ENCODE data around the gene SHISA2. TPM values are rescaled to one million over a fixed set of nuclear protein-coding genes. Genes with fewer than 3 reads are reported as not detected.

SHISA2 gene
- total RNA-seq, 1 experiment from 2014 or later = 1.2 TPM

DNA sequence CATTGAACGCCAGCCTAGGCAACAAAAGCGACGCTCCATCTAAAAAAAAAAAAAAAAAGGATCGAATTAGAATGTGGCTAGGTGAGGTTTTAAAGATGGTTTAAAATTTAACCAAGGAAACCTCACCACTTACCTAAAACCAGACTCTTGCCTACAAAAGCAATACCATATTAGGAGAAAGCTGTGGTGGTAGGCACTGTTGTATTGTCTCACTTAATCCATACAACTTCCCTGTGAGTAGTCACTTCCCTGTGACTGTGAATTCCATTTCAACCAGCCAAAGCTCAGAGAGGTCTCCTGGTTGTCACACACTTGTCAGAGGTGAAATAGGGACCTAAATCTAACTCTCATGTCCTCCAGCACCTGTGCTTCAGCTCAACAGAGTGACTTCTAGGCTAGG lies 15.4 kb downstream of the SHISA2 start:
- intact Hi-C loops (cut with micrococcal nuclease) = no loop called here
- CTCF ChIA-PET = interaction anchor here (0.9 kb wide), 1 partner anchor 10 kb away, joined by 4 read pairs; no protein-coding TSS in a partner anchor

DNA sequence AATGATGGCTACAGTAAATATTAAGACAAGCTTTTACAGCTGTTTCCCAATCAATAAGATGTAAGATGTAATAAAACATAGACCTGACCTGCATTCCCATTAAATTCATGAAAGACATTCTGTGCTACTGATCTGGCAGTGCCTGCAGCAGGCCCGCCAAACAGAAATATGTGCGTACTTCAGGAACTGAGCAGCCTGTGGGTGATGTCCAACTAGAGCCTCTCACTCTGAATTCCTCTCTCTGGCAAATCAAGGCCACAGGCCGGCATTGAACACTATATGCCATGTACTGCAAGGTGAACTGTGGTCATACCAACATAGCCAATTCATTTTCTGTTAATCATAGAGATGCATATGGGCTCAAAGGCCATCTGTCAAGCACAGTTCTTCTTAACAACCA lies 17.8 kb downstream of the SHISA2 start:
- DNase-seq (ENCODE audit: unreplicated experiment) = no peak
- ChIA-PET CTCF (no interaction called here), POLR2A (no interaction called here)
- no peaks in the 10 kb centered on the region for H3K36me3 Mint-ChIP-seq (ENCODE audit: insufficient read depth, unreplicated experiment)
- peaks cover 10% of the 10 kb centered on the region for H3K9me3 Mint-ChIP-seq (ENCODE audit: unreplicated experiment)
- H3K27me3 Mint-ChIP-seq (ENCODE audit: insufficient read depth, unreplicated experiment) = no peaks in the 10 kb centered on the region
- intact Hi-C loops (cut with micrococcal nuclease) = no loop called here
- H3K4me3 Mint-ChIP-seq (ENCODE audit: unreplicated experiment) = no peak overlapping the region
- no peaks in the 10 kb centered on the region for H3K4me1 Mint-ChIP-seq (ENCODE audit: insufficient read depth, unreplicated experiment)
- H3K27ac Mint-ChIP-seq (ENCODE audit: low read depth, unreplicated experiment) = no peak overlapping the region
- TF ChIP-seq, protein P1, sequence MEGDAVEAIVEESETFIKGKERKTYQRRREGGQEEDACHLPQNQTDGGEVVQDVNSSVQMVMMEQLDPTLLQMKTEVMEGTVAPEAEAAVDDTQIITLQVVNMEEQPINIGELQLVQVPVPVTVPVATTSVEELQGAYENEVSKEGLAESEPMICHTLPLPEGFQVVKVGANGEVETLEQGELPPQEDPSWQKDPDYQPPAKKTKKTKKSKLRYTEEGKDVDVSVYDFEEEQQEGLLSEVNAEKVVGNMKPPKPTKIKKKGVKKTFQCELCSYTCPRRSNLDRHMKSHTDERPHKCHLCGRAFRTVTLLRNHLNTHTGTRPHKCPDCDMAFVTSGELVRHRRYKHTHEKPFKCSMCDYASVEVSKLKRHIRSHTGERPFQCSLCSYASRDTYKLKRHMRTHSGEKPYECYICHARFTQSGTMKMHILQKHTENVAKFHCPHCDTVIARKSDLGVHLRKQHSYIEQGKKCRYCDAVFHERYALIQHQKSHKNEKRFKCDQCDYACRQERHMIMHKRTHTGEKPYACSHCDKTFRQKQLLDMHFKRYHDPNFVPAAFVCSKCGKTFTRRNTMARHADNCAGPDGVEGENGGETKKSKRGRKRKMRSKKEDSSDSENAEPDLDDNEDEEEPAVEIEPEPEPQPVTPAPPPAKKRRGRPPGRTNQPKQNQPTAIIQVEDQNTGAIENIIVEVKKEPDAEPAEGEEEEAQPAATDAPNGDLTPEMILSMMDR (IDR thresholded peaks at IDR 0.05; ENCODE audit: unreplicated experiment) = no peak
- no TSS peak for BruUV-seq (replicated peaks)

More for the DNA sequence above, 15.4 kb downstream of the SHISA2 start:
- TF ChIP-seq, protein P1 (IDR thresholded peaks at IDR 0.05; ENCODE audit: unreplicated experiment) = no peak
- no peaks in the 10 kb centered on the region for H3K4me1 Mint-ChIP-seq (ENCODE audit: insufficient read depth, unreplicated experiment)
- POLR2A ChIA-PET = interaction anchor here (0.7 to 1.2 kb wide), 2 partner anchors 14 to 36 kb away, joined by 3 read pairs; no protein-coding TSS in a partner anchor
- BruUV-seq (replicated peaks) = no TSS peak
- no peaks in the 10 kb centered on the region for H3K36me3 Mint-ChIP-seq (ENCODE audit: insufficient read depth, unreplicated experiment)
- H3K4me3 Mint-ChIP-seq (ENCODE audit: unreplicated experiment) = no peak overlapping the region
- H3K9me3 Mint-ChIP-seq (ENCODE audit: unreplicated experiment) = no peaks in the 10 kb centered on the region
- no peak for DNase-seq (ENCODE audit: unreplicated experiment)
- H3K27ac Mint-ChIP-seq (ENCODE audit: low read depth, unreplicated experiment) = no peak overlapping the region
- H3K27me3 Mint-ChIP-seq (ENCODE audit: insufficient read depth, unreplicated experiment) = no peaks in the 10 kb centered on the region

DNA sequence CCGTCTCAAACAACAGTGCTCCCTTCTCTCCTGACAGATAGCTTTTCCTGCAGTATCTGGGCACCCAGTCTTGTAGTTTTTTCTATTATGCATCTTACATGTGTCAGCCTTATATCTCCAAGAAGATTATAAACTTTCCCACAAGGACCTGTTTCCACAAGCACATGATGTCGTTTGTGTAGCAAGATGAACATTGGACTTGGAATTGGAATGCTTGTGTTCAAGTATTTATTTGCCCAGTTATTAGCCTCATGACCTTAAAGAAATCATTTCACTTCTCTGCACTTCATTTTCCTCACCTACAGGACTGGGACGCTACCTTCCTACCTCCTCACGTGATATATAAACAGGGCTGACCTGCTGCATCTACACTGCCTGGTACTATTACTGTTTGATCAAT lies 21.5 kb downstream of the SHISA2 start:
- TF ChIP-seq, protein P1 (IDR thresholded peaks at IDR 0.05; ENCODE audit: unreplicated experiment) = no peak
- Mint-ChIP-seq H3K4me1 (ENCODE audit: insufficient read depth, unreplicated experiment) (no peaks in the 10 kb centered on the region), H3K27me3 (ENCODE audit: insufficient read depth, unreplicated experiment) (no peaks in the 10 kb centered on the region), H3K27ac (ENCODE audit: low read depth, unreplicated experiment) (no peak overlapping the region), H3K9me3 (ENCODE audit: unreplicated experiment) (peaks cover 10% of the 10 kb centered on the region), H3K36me3 (ENCODE audit: insufficient read depth, unreplicated experiment) (no peaks in the 10 kb centered on the region), H3K4me3 (ENCODE audit: unreplicated experiment) (no peak overlapping the region)
- no TSS peak for BruUV-seq (replicated peaks)
- ChIA-PET CTCF (no interaction called here), POLR2A (interaction anchor here (0.9 kb wide), 1 partner anchor 86 kb away, joined by 3 read pairs; no protein-coding TSS in a partner anchor)
- DNase-seq (ENCODE audit: unreplicated experiment) = no peak
- intact Hi-C loops (cut with micrococcal nuclease) = no loop called here

DNA sequence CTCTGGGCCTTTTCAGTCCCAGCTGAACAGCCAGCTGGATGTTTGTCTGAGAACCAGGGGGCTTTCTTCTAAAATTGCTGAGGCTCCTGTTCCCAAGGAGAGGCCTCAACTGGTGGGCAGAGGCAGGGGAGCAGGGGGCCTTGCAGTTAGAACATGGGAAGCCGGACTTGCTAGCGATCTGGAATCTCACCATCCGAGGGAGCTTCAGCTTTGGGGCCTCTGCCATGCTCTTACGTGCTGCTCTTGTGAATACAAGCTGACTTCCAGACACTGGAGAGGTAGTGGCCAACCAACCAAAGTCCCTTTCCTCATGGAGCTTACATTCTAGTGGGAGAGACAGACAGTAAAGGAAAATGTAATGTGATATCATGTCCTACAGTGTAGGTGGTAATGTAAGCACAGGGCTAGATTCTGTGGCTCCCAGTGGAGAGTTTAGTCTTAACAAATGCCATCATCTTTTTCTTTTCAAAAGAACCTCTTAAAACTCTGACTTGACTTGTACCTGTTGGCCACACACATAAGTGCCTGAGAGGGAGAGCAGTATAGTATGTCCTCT lies 22.2 kb downstream of the SHISA2 start:
- DNase-seq (ENCODE audit: unreplicated experiment) = no peak
- intact Hi-C loops (cut with micrococcal nuclease) = no loop called here
- POLR2A ChIA-PET = interaction anchor here (0.9 kb wide), 1 partner anchor 86 kb away, joined by 3 read pairs; no protein-coding TSS in a partner anchor
- CTCF ChIA-PET = interaction anchor here (0.6 kb wide), 1 partner anchor 42 kb away, joined by 3 read pairs; no protein-coding TSS in a partner anchor
- peaks cover 3% of the 10 kb centered on the region for H3K4me1 Mint-ChIP-seq (ENCODE audit: insufficient read depth, unreplicated experiment)
- H3K9me3 Mint-ChIP-seq (ENCODE audit: unreplicated experiment) = peaks cover 10% of the 10 kb centered on the region
- no peaks in the 10 kb centered on the region for H3K27me3 Mint-ChIP-seq (ENCODE audit: insufficient read depth, unreplicated experiment)
- H3K36me3 Mint-ChIP-seq (ENCODE audit: insufficient read depth, unreplicated experiment) = no peaks in the 10 kb centered on the region
- TF ChIP-seq, protein P1 (IDR thresholded peaks at IDR 0.05; ENCODE audit: unreplicated experiment) = no peak
- H3K27ac Mint-ChIP-seq (ENCODE audit: low read depth, unreplicated experiment) = no peak overlapping the region
- no TSS peak for BruUV-seq (replicated peaks)
- no peak overlapping the region for H3K4me3 Mint-ChIP-seq (ENCODE audit: unreplicated experiment)

All from MCF 10A (cell line).